Calu3 (cell line): ENCODE measurements around the gene MPO. TPM values are rescaled to one million over a fixed set of nuclear protein-coding genes. Genes with fewer than 3 reads are reported as not detected.

Experiments
- BruUV-seq: library from RNA; stranded (reverse); fragments of 400-500 nt; replicated peaks from 2 replicates; lab custom pipeline; 2021; lab: Mats Ljungman, UMichigan
- CTCF ChIA-PET: fragments of 300-600 bp; sonication (Branson Sonifier 250); formaldehyde crosslinking; loops from one replicate; lab custom pipeline; 2022; ENCODE audit warnings: antibody characterized with exemption; lab: Charles Lee
- DNase-seq: peaks from one replicate; pipeline ENCODE4 v3.0.0; 2022
- H3K27ac Mint-ChIP-seq: one replicate; pipeline ENCODE4 v1.8.0; 2022; ENCODE audit warnings: mixed read lengths; ENCODE audit not compliant: unreplicated experiment
- H3K27me3 Mint-ChIP-seq: one replicate; pipeline ENCODE4 v1.8.0; 2022; ENCODE audit warnings: mixed read lengths; ENCODE audit not compliant: unreplicated experiment
- H3K36me3 Mint-ChIP-seq: one replicate; pipeline ENCODE4 v1.8.0; 2022; ENCODE audit warnings: mild to moderate bottlenecking, moderate library complexity, mixed read lengths; ENCODE audit not compliant: insufficient read depth, unreplicated experiment
- H3K4me1 Mint-ChIP-seq: one replicate; pipeline ENCODE4 v1.8.0; 2022; ENCODE audit warnings: mild to moderate bottlenecking, low read depth, mixed read lengths; ENCODE audit not compliant: unreplicated experiment
- H3K4me3 Mint-ChIP-seq: one replicate; pipeline ENCODE4 v1.8.0; 2022; ENCODE audit warnings: mild to moderate bottlenecking, low read depth, moderate library complexity, mixed read lengths; ENCODE audit not compliant: unreplicated experiment
- H3K9me3 Mint-ChIP-seq: one replicate; pipeline ENCODE4 v1.8.0; 2022; ENCODE audit warnings: low read depth, mixed read lengths; ENCODE audit not compliant: unreplicated experiment
- CTCF ChIP-seq: fragments of 200-600 bp; IDR thresholded peaks from one replicate; pipeline ENCODE4 v1.8.0; 2022; ENCODE audit warnings: antibody characterized with exemption; ENCODE audit not compliant: unreplicated experiment
- intact Hi-C: fragments of 100-400 bp; cut with micrococcal nuclease; formaldehyde crosslinking; loops from one replicate; pipeline ENCODE4 v1.10.0; 2022; ENCODE audit not compliant: unreplicated experiment
- total RNA-seq: library from RNA; stranded (reverse); gene quantifications from 2 replicates; pipeline ENCODE4 v1.2.3, GENCODE V29; 2022

Gene MPO
- total RNA-seq, 1 experiment from 2014 or later: not detected

- TF ChIP-seq CTCF: no peak
- peaks cover 56% of the 10 kb centered on the region for H3K27me3 Mint-ChIP-seq
Measured at GRCh38 chr17:58227733-58228132, 53.0 kb downstream of the MPO start.

GRCh38 chr17:58224315-58224714 lies 56.4 kb downstream of the MPO start:
- BruUV-seq: no TSS peak
- peaks cover 3% of the 10 kb centered on the region for H3K36me3 Mint-ChIP-seq
- CTCF ChIA-PET: no interaction called here
- intact Hi-C loops: no loop called here
- peaks cover 22% of the 10 kb centered on the region for H3K27me3 Mint-ChIP-seq
- DNase-seq: no peak
- no peaks in the 10 kb centered on the region for H3K9me3 Mint-ChIP-seq
- no peak overlapping the region for H3K4me3 Mint-ChIP-seq
- H3K4me1 Mint-ChIP-seq: peaks cover 12% of the 10 kb centered on the region
- no peak overlapping the region for H3K27ac Mint-ChIP-seq
- TF ChIP-seq CTCF: no peak

More at GRCh38 chr17:58227733-58228132, 53.0 kb downstream of the MPO start:
- CTCF ChIA-PET: no interaction called here
- no peak for DNase-seq
- Mint-ChIP-seq H3K4me3 (no peak overlapping the region), H3K9me3 (no peaks in the 10 kb centered on the region), H3K4me1 (peaks cover 12% of the 10 kb centered on the region), H3K27ac (no peak overlapping the region), H3K36me3 (no peaks in the 10 kb centered on the region)
- intact Hi-C loops: no loop called here
- BruUV-seq: no TSS peak

Other genes with a start within 250 kb of the MPO start
- gene DYNLL2, start 197.5 kb downstream of the MPO start, total RNA-seq: 24.8 and 29.2 TPM in 2 replicates
- not detected in 2 replicates for gene OR4D1, start 132.6 kb downstream of the MPO start, total RNA-seq
- gene OR4D2, start 114.0 kb downstream of the MPO start, total RNA-seq: not detected in 2 replicates
- gene EPX, start 88.2 kb downstream of the MPO start, total RNA-seq: not detected in 2 replicates
- 9.6 and 14.1 TPM in 2 replicates for gene MKS1, start 61.7 kb downstream of the MPO start, total RNA-seq
- gene LPO, start 42.4 kb downstream of the MPO start, total RNA-seq: not detected in 2 replicates
- not detected in 2 replicates for gene TSPOAP1, start 47.9 kb upstream of the MPO start, total RNA-seq
- 40.3 and 46.7 TPM in 2 replicates for gene SUPT4H1, start 71.3 kb upstream of the MPO start, total RNA-seq
- 2.9 and 4.5 TPM in 2 replicates for gene RNF43, start 136.6 kb upstream of the MPO start, total RNA-seq
- 0.07 TPM in 1 of 2 replicates, not detected in the other for gene HSF5, start 207.5 kb upstream of the MPO start, total RNA-seq
- gene MTMR4, start 233.7 kb upstream of the MPO start, total RNA-seq: 28.2 and 33.5 TPM in 2 replicates